ENCODE data around the gene TMEM132C. TPM values are rescaled to one million over a fixed set of nuclear protein-coding genes. Genes with fewer than 3 reads are reported as not detected.

TMEM132C gene
- total RNA-seq, 1 donor from 2014 or later: 4.8 TPM

- DNase-seq: no peak
Observed at GRCh38 chr12:128612150-128612850, 345.3 kb downstream of the TMEM132C start.

DNA sequence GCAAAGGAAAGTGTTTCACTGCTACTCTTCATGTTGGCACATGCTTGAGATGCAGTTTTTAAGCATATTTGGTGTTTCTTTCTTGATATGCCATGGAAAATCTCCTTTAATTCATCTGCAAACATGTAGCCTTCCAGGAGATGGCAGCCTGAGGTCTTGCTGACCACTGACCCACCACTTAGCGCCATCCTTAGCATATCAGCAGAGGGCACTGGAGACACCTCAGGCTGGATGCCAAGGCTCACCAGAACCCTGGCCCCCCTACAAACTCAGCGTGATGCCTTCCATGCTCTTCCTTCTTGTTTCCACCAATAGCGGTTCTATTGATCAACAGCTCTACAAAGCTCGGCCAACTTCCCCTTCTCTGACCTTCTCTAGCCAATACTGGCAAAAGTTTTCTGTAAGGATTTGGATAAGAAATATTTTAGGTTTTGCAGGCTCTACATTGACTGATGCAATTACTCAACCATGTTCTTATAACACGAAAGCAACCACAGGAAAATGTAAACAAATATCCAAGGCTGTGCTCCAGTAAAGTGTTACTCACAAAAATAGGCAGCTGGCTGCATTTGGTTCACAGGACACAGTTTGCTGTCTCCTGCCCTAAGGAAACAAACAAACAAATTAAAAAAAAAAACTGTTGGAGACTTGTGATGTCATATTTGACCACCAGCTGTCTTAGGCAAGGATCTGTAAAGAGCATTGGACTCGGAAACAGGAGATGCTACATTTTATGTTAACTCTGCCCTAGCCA is 347.0 kb downstream of the TMEM132C start:
- DNase-seq: no peak

- DNase-seq: no peak
Observed at GRCh38 chr12:128617304-128617833, 350.4 kb downstream of the TMEM132C start.

DNA sequence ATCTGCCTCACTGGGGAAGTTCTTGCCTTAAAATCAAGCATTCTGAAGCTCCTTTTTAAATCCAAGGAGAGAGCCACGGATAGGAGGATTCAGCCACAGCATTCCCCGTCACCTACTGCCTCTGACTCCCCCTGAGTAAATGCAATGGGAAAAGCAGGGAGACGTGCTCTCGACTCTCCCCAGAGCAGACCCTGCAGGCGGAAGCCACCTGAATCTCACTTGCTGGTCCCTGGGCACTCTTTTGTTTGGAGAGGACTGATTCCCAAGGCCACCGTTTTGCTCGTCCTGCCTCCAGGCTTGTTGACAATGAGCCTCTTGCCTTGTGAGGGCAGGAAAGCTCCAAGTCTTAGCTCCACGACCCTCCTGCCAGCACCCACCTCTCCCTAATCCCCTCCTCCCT is 352.3 kb downstream of the TMEM132C start:
- no peak for DNase-seq

- DNase-seq: no peak
Observed at GRCh38 chr12:128621304-128621703, 354.3 kb downstream of the TMEM132C start.

DNA sequence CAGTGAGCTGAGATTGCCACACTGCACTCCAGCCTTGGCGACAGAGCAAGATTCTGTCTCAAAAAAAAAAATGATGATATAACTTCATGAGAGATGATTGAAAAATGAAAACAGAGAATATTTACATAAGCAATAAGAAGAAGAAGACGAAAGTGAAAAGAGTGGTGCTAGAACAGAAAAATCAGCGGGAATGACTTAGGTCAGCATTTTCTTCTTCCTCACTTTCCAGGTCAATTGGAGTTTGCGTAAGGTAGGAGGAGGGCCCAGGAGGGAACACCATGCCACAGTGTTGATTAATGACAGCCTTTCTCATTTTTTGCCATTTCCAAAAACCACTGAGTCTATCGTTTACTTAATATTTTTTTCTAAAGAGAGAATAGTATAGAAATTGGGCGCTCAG is 356.8 kb downstream of the TMEM132C start:
- no peak for DNase-seq

- DNase-seq: no peak
Observed at GRCh38 chr12:128626808-128627320, 359.9 kb downstream of the TMEM132C start.

DNA sequence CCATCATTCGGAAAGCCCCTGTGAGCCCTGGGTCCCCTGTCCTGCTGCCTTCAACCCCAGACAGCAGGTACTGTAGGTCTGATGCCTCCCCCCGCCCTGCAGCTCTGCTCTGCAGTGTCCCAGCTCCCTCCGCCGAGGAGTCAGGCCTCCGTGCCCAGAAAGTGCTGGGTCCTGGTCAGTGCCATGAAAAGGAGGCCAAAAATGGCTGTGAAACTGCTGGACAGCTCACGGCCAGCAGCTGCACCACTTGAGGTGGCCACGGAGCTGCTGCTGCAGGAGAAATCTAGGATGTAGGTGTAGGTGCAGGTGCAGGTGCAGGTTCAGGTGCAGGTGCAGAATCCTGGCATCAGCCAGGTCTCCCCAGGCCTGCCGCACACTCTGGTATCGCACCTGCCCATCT is 360.7 kb downstream of the TMEM132C start:
- DNase-seq: no peak

DNA sequence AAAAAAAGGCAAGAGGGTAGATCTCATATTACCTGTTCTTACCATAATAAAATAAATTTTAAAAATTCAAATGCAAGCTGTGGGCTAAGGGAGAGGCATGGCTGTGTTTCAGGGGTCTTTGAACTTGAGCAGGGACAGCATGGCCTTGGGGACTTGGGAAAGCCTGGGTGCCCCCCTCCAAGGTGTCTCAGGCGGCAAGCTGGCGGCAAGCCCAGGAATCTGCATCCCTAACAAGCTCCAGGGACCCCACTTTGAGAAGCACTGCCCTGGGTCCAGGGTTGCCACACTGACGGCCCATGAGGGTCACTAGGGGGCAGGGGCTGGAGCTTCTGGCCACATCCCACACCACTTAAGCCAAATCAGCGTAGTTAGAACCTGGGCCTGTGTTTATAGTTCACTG is 363.0 kb downstream of the TMEM132C start:
- DNase-seq: no peak

- no peak for DNase-seq
Observed at GRCh38 chr12:128637642-128638606, 371.0 kb downstream of the TMEM132C start.

GRCh38 chr12:128639089-128639488 is 372.1 kb downstream of the TMEM132C start:
- no peak for DNase-seq

GRCh38 chr12:128643155-128643554 is 376.2 kb downstream of the TMEM132C start:
- no peak for DNase-seq

GRCh38 chr12:128644664-128645296 is 377.8 kb downstream of the TMEM132C start:
- no peak for DNase-seq

DNA sequence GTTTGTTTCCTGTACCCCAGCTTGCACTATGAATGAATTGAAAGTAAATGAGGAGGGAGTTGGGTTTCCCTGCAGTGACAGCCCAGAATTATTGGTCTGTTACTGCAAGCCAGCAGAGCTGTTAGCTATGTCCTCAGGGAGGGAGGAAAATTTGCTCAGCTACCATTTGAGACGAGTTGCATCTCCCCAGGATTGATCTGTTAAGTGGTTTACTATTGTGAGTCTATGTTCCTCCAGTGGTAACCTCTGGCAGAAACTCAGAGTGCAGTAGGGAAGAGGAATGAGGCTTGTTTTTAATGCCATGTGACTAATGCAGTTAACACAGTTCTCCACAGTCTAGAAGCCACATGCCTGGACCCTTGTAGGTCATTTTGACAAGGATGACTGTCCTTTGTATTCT is 382.9 kb downstream of the TMEM132C start:
- DNase-seq: no peak

GRCh38 chr12:128652136-128652751 is 385.3 kb downstream of the TMEM132C start:
- no peak for DNase-seq

GRCh38 chr12:128654468-128654867 is 387.5 kb downstream of the TMEM132C start:
- no peak for DNase-seq

- DNase-seq: no peak
Observed at GRCh38 chr12:128657378-128657777, 390.4 kb downstream of the TMEM132C start.

DNA sequence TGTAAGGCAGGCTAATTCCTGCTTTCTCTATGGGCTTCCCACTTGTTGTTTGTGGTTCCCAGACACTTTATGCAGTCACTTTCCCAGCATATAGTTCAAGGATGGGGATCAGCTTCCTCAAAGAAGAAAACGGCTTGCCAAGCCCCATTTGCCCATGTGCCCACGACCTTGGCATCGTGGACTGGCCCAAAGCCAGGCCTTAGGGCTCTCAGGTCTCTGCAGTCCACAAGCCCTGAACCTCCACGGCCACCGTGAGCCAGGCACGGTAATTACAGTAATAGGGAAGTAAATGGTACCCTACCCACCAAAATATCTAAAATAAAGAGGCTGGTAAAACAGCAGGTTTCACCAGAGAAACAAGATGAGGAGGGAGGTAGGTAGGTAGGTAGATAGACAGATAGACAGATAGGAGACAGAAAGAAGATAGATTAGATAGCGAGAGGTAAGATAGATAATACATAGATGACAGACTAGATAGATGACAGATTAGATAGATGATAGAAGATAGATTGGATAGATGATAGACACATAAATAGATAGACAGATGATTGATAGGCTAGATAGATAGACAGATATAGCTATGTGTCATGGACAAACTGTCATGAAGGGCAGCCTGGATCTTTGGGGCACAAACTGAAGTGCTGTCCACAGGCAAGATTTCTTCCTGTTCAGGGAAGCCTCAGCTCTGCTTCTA is 393.7 kb downstream of the TMEM132C start:
- DNase-seq: no peak

GRCh38 chr12:128661226-128661569 is 394.2 kb downstream of the TMEM132C start:
- DNase-seq: no peak

GRCh38 chr12:128662101-128662500 is 395.1 kb downstream of the TMEM132C start:
- no peak for DNase-seq

DNA sequence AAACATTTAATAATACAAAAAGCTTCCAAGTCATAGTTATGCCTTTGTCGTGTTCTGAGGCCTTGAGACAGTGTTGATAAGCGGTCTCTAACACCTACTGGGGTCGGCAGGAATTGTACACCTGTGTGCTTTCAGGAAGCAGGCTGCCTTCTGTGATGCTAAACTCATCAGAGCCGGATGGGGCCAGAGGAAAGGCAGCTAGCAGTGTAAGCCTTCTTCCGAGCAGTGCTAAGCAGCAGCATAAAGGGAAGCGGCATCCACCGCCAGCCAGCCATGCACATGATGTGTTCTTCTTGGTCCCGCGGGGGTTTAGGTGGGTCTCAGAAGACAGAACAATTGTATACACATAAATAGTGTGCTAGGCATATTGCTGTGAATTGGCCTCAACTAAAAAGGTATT is 397.5 kb downstream of the TMEM132C start:
- no peak for DNase-seq

Data from occipital lobe (tissue), 2 donors.